ENCODE results near the gene SERPINB3. TPM values are rescaled to one million over a fixed set of nuclear protein-coding genes. Genes with fewer than 3 reads are reported as not detected.

The SERPINB3 gene
- total and polyA plus RNA-seq, 12 donors: 0.14 TPM; not detected in 11

DNA sequence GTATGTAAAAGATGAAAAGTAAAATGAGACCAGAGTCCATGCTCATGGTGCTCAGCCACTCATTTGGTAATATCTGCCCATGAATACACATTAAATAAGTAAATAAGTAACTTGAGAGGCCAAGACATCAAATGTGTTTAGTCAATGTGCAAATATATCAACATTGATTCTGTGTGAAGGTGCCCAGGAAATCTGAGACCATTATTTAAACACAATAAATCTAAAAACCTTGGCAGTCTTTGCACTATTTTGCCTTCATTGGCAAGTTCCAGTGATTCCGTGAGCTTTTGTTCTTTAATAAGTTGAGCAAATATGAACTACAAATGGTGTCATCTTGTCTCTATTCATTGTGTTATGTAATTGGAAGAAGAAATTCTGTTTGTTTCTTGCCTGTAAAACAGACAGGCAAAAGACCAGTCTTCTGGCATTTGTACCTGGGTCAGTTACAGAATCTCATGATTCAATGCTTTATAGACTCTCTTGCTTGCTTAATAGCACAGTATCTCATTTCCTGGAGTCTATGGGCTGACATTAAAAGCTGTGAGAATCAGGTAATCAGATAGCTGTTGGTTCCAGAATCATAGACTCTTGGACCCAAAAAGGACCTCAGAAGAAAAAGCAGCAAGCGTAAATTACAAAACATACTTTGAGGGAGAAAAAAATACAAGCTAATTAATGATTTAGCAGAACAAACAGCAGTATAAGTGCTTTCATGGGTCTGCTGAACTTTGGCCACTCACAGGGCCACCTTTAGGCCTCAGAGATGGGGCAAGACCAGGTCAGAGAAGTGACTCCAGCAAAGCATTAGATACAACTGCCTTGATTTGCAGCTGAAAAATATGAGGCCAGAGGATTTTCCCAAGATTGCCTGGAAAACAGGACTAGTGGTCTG is 20.0 kb upstream of the SERPINB3 start:
- no peak for DNase-seq
- H3K4me3 ChIP-seq: no peak overlapping the region
- intact Hi-C loops (cut with DNase I): no loop called here
- H3K27me3 ChIP-seq: no peaks in the 10 kb centered on the region
- 94 to 95% methylated on average over 2 of the region's 2 CpGs for WGBS, 2 donors
- ATAC-seq: no peak
- no peaks in the 10 kb centered on the region for H3K9me3 ChIP-seq
- no peak overlapping the region for H3K27ac ChIP-seq
- H3K4me1 ChIP-seq: peaks cover 0 to 5% (median 0%) of the 10 kb centered on the region in 9 donors
- H3K36me3 ChIP-seq: no peaks in the 10 kb centered on the region
- TF ChIP-seq, protein P1, sequence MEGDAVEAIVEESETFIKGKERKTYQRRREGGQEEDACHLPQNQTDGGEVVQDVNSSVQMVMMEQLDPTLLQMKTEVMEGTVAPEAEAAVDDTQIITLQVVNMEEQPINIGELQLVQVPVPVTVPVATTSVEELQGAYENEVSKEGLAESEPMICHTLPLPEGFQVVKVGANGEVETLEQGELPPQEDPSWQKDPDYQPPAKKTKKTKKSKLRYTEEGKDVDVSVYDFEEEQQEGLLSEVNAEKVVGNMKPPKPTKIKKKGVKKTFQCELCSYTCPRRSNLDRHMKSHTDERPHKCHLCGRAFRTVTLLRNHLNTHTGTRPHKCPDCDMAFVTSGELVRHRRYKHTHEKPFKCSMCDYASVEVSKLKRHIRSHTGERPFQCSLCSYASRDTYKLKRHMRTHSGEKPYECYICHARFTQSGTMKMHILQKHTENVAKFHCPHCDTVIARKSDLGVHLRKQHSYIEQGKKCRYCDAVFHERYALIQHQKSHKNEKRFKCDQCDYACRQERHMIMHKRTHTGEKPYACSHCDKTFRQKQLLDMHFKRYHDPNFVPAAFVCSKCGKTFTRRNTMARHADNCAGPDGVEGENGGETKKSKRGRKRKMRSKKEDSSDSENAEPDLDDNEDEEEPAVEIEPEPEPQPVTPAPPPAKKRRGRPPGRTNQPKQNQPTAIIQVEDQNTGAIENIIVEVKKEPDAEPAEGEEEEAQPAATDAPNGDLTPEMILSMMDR (IDR thresholded peaks at IDR 0.05): no peak

DNA sequence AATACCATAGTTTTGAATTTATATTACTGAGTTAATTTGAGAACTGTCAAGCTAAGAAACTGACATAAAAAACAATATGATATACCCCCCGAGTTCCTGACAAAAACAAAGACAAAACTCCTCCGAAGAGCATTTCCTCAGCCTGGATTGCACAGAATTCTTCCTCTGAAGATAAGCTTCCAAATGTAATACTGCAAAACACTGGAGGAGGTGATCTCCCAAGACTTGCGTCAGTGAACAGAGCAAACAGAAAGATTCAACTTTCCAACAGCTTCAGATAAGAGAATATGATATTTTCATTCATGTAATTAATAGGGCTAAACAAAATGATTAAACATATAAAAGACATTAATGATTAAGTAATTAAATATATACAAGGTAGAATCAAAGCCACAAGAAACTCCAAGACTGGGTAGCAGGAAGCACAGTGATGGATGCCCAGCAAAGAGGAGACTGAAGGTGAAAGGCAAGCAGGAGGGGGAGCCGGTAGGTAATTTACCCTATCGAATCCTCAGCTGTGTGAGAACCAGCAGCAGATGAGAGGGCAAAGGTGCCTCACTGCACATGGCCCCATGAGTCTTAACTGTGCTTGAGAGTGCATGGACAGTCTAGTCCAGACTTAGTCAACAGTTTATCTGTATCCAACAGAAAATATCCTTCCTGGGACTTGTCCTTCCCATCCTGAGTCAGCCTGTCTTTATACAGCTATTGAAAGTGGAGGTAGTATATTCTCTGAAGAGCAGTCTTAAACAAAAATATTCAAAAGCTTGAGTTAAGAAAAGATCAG is 18.3 kb upstream of the SERPINB3 start:
- intact Hi-C loops (cut with DNase I): no loop called here
- TF ChIP-seq, protein P1 (IDR thresholded peaks at IDR 0.05): no peak

DNA sequence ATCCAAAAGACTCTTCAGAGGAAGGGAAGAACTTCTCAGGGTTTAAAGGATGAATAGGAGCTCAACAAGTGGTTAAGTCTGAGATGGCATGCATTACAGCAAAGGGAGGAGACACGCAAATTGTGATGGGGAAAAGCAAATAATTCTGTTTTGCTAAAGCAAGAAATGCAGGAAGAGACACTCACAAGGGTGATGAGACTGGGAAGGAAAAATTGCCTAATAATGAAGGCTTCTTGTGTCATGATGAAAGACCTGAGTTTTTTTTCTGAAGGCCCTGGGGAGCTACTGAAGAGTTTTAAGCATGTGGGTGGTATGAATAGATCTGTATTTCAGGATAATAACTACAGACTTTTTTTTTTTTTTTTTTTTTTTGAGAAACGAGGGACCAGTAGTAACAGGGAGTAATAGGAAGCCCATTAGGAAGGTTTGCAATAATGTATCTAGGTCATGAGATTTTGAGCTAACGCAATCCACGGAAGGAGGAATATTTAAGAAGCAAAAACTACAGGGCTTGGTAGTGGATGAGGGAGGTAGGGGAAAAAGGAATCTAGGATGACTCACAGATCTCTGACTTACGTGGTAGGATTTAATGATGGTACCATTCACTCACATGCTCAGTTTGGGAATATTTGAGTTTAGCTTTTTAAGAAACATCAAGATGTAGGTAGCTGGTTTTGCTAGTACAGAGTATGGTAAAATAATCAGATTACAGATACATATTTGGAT is 16.0 kb upstream of the SERPINB3 start:
- intact Hi-C loops (cut with DNase I): no loop called here
- no peak overlapping the region for H3K27ac ChIP-seq
- no peak overlapping the region for H3K4me3 ChIP-seq
- TF ChIP-seq, protein P1 (IDR thresholded peaks at IDR 0.05): no peak
- no peak for DNase-seq
- no peaks in the 10 kb centered on the region for H3K27me3 ChIP-seq
- peaks cover 0 to 5% (median 0%) of the 10 kb centered on the region in 9 donors for H3K4me1 ChIP-seq
- no peak for ATAC-seq
- H3K36me3 ChIP-seq: no peaks in the 10 kb centered on the region
- H3K9me3 ChIP-seq: no peaks in the 10 kb centered on the region
- WGBS, 2 donors: 63 to 67% methylated on average over 5 of the region's 5 CpGs

More for the DNA sequence above, 18.3 kb upstream of the SERPINB3 start:
- Histone ChIP-seq H3K27me3 (no peaks in the 10 kb centered on the region), H3K4me1 (peaks cover 0 to 5% (median 0%) of the 10 kb centered on the region in 9 donors), H3K9me3 (no peaks in the 10 kb centered on the region), H3K36me3 (no peaks in the 10 kb centered on the region), H3K4me3 (no peak overlapping the region), H3K27ac (no peak overlapping the region)
- ATAC-seq (no peak), DNase-seq (no peak)
- 55 to 61% methylated on average over 5 of the region's 5 CpGs for WGBS, 2 donors
